ENCODE results near the gene POLD3. TPM values are rescaled to one million over a fixed set of nuclear protein-coding genes. Genes with fewer than 3 reads are reported as not detected.

POLD3 gene
- total and polyA plus RNA-seq, 2 of the 8 experiments (the other 6 are each of a cell fraction or from before 2014, with no cell fraction given) = 18.1 to 29.3 TPM

DNA sequence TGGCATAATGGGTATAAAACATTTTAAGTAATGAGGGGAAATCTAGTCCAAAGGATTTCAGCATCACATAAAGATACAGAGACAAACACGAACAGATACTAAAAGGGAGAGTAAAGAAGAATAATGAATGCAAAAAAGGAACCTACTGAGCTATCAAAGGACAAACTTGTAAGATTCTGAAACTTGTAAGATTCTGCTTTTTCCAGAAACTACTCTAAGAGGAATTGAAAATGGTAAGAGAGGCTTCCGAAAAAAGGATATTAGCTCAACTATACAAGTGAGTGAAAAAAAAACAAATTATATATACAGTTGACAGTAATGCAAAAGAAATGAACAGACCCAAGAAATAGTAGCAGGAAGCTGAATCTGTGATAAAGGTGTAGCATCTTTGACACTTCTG is 37.7 kb downstream of the POLD3 start:
- Histone ChIP-seq H2BK20ac (ENCODE audit: low read length) (no peak overlapping the region), H3K4ac (replicated peaks; ENCODE audit: insufficient read length, low read depth, low read length) (no peak overlapping the region), H4K8ac (ENCODE audit: extremely low read depth, insufficient read depth, low read length) (no peak overlapping the region), H3K79me1 (ENCODE audit: low read depth, low read length) (no peaks in the 10 kb centered on the region), H3K4me2 (ENCODE audit: insufficient read depth in 1 of 2, low read depth in 2 of 2, low read length in 2 of 2) (no peak overlapping the region), H3K4me3 (ENCODE audit: extremely low read depth in 1 of 4, insufficient read depth in 2 of 4, low read depth in 3 of 4, low read length in 4 of 4) (no peak overlapping the region), H3K27ac (ENCODE audit: low read depth, low read length) (no peak overlapping the region), H2AK5ac (ENCODE audit: low read depth, low read length) (no peak overlapping the region), H3K27me3 (replicated peaks in 1 of 4; ENCODE audit: control insufficient read depth in 3 of 4, extremely low read depth in 1 of 4, insufficient read depth in 3 of 4, low read length in 3 of 4) (no peaks in the 10 kb centered on the region), H2BK12ac (ENCODE audit: low read depth, low read length) (no peak overlapping the region), H3K4me1 (replicated peaks in 1 of 4; ENCODE audit: control insufficient read depth in 3 of 4, insufficient read depth in 4 of 4, low read length in 3 of 4) (no peaks in the 10 kb centered on the region), H3K23ac (ENCODE audit: insufficient read length) (no peak overlapping the region), H4K91ac (replicated peaks; ENCODE audit: insufficient read length, low read length) (no peak overlapping the region), H3K9ac (replicated peaks in 1 of 4; ENCODE audit: extremely low read depth in 1 of 4, low read depth in 3 of 4, low read length in 3 of 4) (no peak overlapping the region), H3K23me2 (ENCODE audit: low read depth, low read length) (no peaks in the 10 kb centered on the region), H4K20me1 (replicated peaks in 1 of 2; ENCODE audit: control insufficient read depth in 1 of 2, insufficient read depth in 2 of 2, low read length in 2 of 2) (no peaks in the 10 kb centered on the region), H3K14ac (ENCODE audit: insufficient read length) (no peak overlapping the region), H3K36me3 (ENCODE audit: control insufficient read depth in 2 of 4, insufficient read depth in 4 of 4, low read length in 3 of 4) (peaks cover 2 to 33% (median 14%) of the 10 kb centered on the region in 4 experiments; a peak in 5 of 8 replicates), H2BK5ac (ENCODE audit: low read depth, low read length) (no peak overlapping the region), H3K79me2 (ENCODE audit: control insufficient read depth in 1 of 2, insufficient read depth in 2 of 2, low read length in 2 of 2) (no peaks in the 10 kb centered on the region), H2AFZ (ENCODE audit: low read length) (no peak overlapping the region), H2BK120ac (replicated peaks; ENCODE audit: low read depth, low read length) (no peak overlapping the region), H3K18ac (ENCODE audit: extremely low read depth, low read length) (no peak overlapping the region), H2BK15ac (ENCODE audit: low read length) (no peak overlapping the region), H3K56ac (replicated peaks; ENCODE audit: insufficient read length, low read depth, low read length) (no peak overlapping the region), H4K5ac (ENCODE audit: insufficient read length, low read depth, low read length) (no peak overlapping the region), H3K9me3 (ENCODE audit: insufficient read depth in 2 of 2, low read depth in 1 of 2, low read length in 1 of 2) (no peaks in the 10 kb centered on the region)
- FAIRE-seq (no peak), DNase-seq (ENCODE audit: low read depth in 1 of 2, low spot score in 2 of 2) (no peak)
- ChIA-PET CTCF (ENCODE audit: partially characterized antibody) (interaction anchor here (0.6 kb wide), 1 partner anchor 137 kb away, joined by 3 read pairs; no protein-coding TSS in a partner anchor), POLR2A (ENCODE audit: partially characterized antibody) (no interaction called here)
- 47% methylated on average over 2 of the region's 2 CpGs; no CpG with 5 or more reads in 1 of the 2 experiments for WGBS, 2 experiments (ENCODE audit: extremely low coverage in 1 of 2, insufficient coverage in 1 of 2, insufficient read length in 1 of 2, insufficient replicate concordance in 2 of 2, low coverage in 1 of 2, low lambda C conversion rate in 2 of 2, missing lambda C conversion rate in 1 of 2)
- TF ChIP-seq, protein P1, sequence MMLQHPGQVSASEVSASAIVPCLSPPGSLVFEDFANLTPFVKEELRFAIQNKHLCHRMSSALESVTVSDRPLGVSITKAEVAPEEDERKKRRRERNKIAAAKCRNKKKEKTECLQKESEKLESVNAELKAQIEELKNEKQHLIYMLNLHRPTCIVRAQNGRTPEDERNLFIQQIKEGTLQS (IDR thresholded peaks at IDR 0.05; ENCODE audit: insufficient read depth, low read depth, low read length) = no peak
- TF ChIP-seq RBBP5 (IDR thresholded peaks at IDR 0.05; ENCODE audit: borderline replicate concordance, low read depth, low read length) = no peak
- no peak for TF ChIP-seq SP1 (IDR thresholded peaks at IDR 0.05; ENCODE audit: low read depth, low read length)
- no peak for TF ChIP-seq SIRT6 (IDR thresholded peaks at IDR 0.05; ENCODE audit: low read length)
- no peak for TF ChIP-seq CHD1 (IDR thresholded peaks at IDR 0.05; ENCODE audit: low read depth, low read length)
- TF ChIP-seq TAF7 (optimal IDR thresholded peaks at IDR 0.05; ENCODE audit: borderline replicate concordance, low read depth, low read length) = no peak
- no peak for TF ChIP-seq EGR1 (IDR thresholded peaks at IDR 0.05; ENCODE audit: borderline replicate concordance, low read depth, low read length)
- TF ChIP-seq SRF (IDR thresholded peaks at IDR 0.05; ENCODE audit: low read depth, low read length) = no peak
- no peak for TF ChIP-seq ZNF274 (IDR thresholded peaks at IDR 0.05; ENCODE audit: borderline replicate concordance, extremely low read depth, low read length)
